AG04450 (cell line): ENCODE results near the gene RUNX2. TPM values are rescaled to one million over a fixed set of nuclear protein-coding genes. Genes with fewer than 3 reads are reported as not detected.

Source experiments
- CTCF ChIA-PET: fragments of 300-600, 350-600 bp; formaldehyde crosslinking; extraction: SDS; loops from one replicate; lab custom pipeline; 2022; ENCODE audit warnings: antibody characterized with exemption, inconsistent platforms; lab: Charles Lee
- POLR2A ChIA-PET: fragments of 350-600 bp; formaldehyde crosslinking; extraction: SDS; loops from one replicate; lab custom pipeline; 2021; ENCODE audit warnings: antibody characterized with exemption, inconsistent platforms; lab: Yijun Ruan, JAX
- DNase-seq: peaks from one replicate; pipeline ENCODE4 v3.0.0-alpha.2; 2011; ENCODE audit warnings: low read depth, low spot score
- H3K27ac ChIP-seq: one replicate; pipeline ENCODE4 v1.5.1; 2012; ENCODE audit warnings: low read depth, low read length, control low read depth
- H3K27me3 ChIP-seq: one replicate; pipeline ENCODE4 v1.6.0; 2012; ENCODE audit warnings: low read length; ENCODE audit not compliant: control insufficient read depth, insufficient read depth
- H3K4me3 ChIP-seq: 2 replicates; pipeline ENCODE4 v1.5.1; 2011; ENCODE audit warnings: mild to moderate bottlenecking, low read depth, low read length, control low read depth
- H3K9me3 ChIP-seq: 2 replicates; pipeline ENCODE4 v1.5.1; 2012; ENCODE audit warnings: low read length; ENCODE audit not compliant: control insufficient read depth, insufficient read depth
- polyA plus RNA-seq: library from polyadenylated mRNA; depleted of rRNA; stranded (reverse); fragments of >200 nt; gene quantifications from 2 replicates; pipeline ENCODE4 v1.2.3, GENCODE V29; 2011
- TF ChIP-seq, protein P1 (sequence below): IDR thresholded peaks from 2 replicates; pipeline ENCODE4 v1.5.1; 2011; ENCODE audit warnings: low read depth, low read length, control low read depth, inconsistent platforms

The RUNX2 gene
- polyA plus RNA-seq, 1 experiment, result 3.4 TPM

DNA sequence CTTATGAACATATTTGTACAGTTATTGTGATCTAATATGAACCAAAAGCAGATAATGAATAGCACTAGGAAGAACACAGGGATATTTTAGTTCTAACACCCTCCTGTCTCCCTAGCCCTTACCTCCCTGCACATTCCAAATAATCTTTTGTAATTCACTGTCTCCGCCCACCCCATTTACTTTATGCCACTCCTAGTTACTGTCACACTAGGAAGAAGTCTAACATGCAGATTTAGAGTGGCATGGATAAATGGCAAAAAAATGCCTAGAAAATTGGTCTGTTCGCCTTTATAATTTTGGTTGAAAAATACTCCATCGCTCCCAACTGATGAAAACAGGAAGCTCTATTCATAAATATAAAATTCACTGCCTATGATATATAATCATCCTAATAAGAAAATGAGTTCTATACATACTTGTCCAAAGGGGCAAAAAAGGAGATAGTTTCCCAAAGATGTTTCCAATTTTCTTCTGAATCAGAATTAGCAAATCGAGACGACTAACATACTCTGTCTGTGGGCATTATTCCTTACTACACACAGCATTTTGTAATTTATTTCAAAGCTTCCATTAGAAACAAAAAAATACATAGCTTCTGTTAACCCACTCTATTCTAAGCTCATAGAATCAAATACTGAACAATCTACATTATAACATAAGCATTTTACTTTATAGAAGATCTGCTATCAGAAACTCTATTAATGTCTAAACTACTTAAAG is 1.3 kb upstream of the RUNX2 start:
- no peak for DNase-seq
- Histone ChIP-seq H3K27ac (no peak overlapping the region), H3K9me3 (no peaks in the 10 kb centered on the region), H3K27me3 (no peaks in the 10 kb centered on the region), H3K4me3 (no peak overlapping the region)
- ChIA-PET POLR2A (no interaction called here), CTCF (no interaction called here)
- TF ChIP-seq, protein P1, sequence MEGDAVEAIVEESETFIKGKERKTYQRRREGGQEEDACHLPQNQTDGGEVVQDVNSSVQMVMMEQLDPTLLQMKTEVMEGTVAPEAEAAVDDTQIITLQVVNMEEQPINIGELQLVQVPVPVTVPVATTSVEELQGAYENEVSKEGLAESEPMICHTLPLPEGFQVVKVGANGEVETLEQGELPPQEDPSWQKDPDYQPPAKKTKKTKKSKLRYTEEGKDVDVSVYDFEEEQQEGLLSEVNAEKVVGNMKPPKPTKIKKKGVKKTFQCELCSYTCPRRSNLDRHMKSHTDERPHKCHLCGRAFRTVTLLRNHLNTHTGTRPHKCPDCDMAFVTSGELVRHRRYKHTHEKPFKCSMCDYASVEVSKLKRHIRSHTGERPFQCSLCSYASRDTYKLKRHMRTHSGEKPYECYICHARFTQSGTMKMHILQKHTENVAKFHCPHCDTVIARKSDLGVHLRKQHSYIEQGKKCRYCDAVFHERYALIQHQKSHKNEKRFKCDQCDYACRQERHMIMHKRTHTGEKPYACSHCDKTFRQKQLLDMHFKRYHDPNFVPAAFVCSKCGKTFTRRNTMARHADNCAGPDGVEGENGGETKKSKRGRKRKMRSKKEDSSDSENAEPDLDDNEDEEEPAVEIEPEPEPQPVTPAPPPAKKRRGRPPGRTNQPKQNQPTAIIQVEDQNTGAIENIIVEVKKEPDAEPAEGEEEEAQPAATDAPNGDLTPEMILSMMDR, result no peak

DNA sequence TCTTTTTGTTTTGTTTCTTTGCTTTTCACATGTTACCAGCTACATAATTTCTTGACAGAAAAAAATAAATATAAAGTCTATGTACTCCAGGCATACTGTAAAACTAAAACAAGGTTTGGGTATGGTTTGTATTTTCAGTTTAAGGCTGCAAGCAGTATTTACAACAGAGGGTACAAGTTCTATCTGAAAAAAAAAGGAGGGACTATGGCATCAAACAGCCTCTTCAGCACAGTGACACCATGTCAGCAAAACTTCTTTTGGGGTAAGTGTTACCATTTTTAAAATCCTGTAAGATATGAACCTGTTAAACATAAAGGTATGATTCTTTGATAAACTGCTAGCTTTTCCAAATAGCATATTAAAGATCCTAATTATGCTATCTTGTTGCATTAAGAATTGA is 393 bp downstream of the RUNX2 start:
- H3K4me3 ChIP-seq, result peak overlapping the region; percentile 37
- no peaks in the 10 kb centered on the region for H3K27me3 ChIP-seq
- POLR2A ChIA-PET, result no interaction called here
- no peaks in the 10 kb centered on the region for H3K9me3 ChIP-seq
- TF ChIP-seq, protein P1, result no peak
- H3K27ac ChIP-seq, result no peak overlapping the region
- CTCF ChIA-PET, result interaction anchor here (0.8 to 1.4 kb wide), 2 partner anchors 698 to 853 kb away, joined by 4 read pairs; no protein-coding TSS in a partner anchor
- no peak for DNase-seq

DNA sequence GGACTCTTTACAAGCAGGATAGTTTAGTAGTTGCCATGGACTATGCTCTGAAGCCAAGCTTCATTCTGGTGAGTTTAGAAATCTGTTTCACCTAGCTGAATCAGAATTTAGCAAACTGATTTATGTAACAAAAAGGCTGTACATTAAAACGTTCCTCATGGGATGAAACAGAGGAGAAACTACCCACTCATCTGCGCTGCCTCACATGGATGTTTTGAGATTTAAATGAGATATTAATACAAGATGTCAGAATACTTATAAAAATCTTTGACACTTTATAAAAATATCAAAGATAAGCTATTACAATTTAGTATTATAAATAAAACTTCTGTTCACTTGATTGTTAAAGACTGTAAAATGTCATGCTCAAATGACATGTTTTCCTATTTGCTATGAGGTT is 16.8 kb downstream of the RUNX2 start:
- ChIA-PET POLR2A (no interaction called here), CTCF (interaction anchor here (1.4 kb wide), 1 partner anchor 23 kb away, joined by 3 read pairs; no protein-coding TSS in a partner anchor)
- DNase-seq, result no peak
- no peak overlapping the region for H3K27ac ChIP-seq
- H3K9me3 ChIP-seq, result no peaks in the 10 kb centered on the region
- TF ChIP-seq, protein P1, result no peak
- no peaks in the 10 kb centered on the region for H3K27me3 ChIP-seq
- H3K4me3 ChIP-seq, result no peak overlapping the region

DNA sequence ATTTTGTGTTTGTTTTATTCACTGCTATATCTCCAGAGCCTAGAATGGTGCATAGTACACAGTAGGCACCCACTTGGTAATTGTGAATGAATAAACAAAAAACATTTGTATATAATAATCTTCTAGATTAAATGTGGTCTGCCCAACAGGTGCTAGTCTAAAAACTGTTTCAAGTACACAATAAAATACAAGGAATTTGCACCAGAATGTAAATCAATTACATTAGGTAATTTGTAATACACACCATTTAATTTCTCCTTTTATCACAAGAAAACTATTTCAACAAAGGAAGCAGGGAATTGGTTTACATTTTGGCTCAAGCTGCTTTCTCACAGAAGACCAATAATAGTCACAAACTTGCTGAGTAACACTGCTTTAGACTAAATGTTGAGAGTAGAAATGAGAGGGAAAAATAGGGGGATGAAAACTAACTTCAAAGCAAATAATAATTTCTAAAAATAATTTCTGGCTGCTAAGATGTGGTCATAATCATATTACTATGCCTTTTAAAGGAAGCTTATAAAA is 22.1 kb downstream of the RUNX2 start:
- no peak for DNase-seq
- ChIA-PET POLR2A (no interaction called here), CTCF (interaction anchor here (0.8 to 1.3 kb wide), 2 partner anchors 15 to 364 kb away, joined by 3 to 4 read pairs; no protein-coding TSS in a partner anchor)
- no peaks in the 10 kb centered on the region for H3K27me3 ChIP-seq
- H3K9me3 ChIP-seq, result no peaks in the 10 kb centered on the region
- H3K4me3 ChIP-seq, result no peak overlapping the region
- H3K27ac ChIP-seq, result no peak overlapping the region
- TF ChIP-seq, protein P1, result no peak

DNA sequence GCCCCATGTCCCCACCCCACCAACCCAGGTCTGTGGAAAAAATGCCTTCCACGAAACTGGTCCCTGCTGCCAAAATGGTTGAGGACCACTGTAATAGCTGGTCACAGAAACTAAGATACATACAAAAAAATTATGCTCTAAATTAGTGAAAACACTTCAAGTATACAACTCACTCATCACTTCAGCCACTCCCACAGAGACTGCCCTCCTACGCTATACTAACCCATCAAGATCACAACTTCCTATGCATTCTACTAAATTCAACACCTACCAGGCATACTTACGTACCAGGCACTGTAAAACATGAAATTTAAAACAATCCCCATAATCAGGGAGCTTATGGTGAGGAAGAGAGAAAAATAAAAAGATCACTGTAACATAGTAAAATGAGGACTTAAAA is 22.9 kb downstream of the RUNX2 start:
- Histone ChIP-seq H3K9me3 (no peaks in the 10 kb centered on the region), H3K4me3 (no peak overlapping the region), H3K27me3 (no peaks in the 10 kb centered on the region), H3K27ac (no peak overlapping the region)
- DNase-seq, result no peak
- POLR2A ChIA-PET, result no interaction called here
- TF ChIP-seq, protein P1, result no peak
- CTCF ChIA-PET, result interaction anchor here (0.8 to 1.3 kb wide), 2 partner anchors 14 to 363 kb away, joined by 3 to 4 read pairs; no protein-coding TSS in a partner anchor
